PC-3 (cell line): ENCODE data around the gene PDZD2. TPM values are rescaled to one million over a fixed set of nuclear protein-coding genes. Genes with fewer than 3 reads are reported as not detected.

ENCODE experiments used
- ATAC-seq: fragments of 200-7000 bp; cut with Tn5 transposase; 2 replicates; pipeline ENCODE4 v1.9.1; 2020; ENCODE audit warnings: mild to moderate bottlenecking, moderate library complexity
- BruUV-seq: library from RNA; stranded (reverse); fragments of 400-500 nt; replicated peaks from 2 replicates; lab custom pipeline; 2021; lab: Mats Ljungman, UMichigan
- CTCF ChIA-PET: fragments of 300-600 bp; sonication (Branson Sonifier 250); formaldehyde crosslinking; loops from one replicate; lab custom pipeline; 2022; ENCODE audit warnings: antibody characterized with exemption; lab: Charles Lee
- POLR2A ChIA-PET: fragments of 300-600 bp; sonication (Branson Sonifier 250); formaldehyde crosslinking; loops from one replicate; lab custom pipeline; 2022; ENCODE audit warnings: antibody characterized with exemption; ENCODE audit not compliant: unreplicated experiment; lab: Charles Lee
- DNase-seq: peaks from one replicate; pipeline ENCODE4 v3.0.0-alpha.2; 2015
- H2AFZ ChIP-seq: fragments of 300-600 bp; sonication (generic); 2 replicates; pipeline ENCODE4 v1.6.0; 2016; ENCODE audit warnings: antibody characterized with exemption, low read length
- H3F3A ChIP-seq: fragments of 300-600 bp; sonication (generic); one replicate; pipeline ENCODE4 v1.6.0; 2017; ENCODE audit warnings: antibody characterized with exemption, low read length, control low read depth, mild to moderate bottlenecking; ENCODE audit not compliant: unreplicated experiment
- H3K27ac ChIP-seq: fragments of 300-600 bp; sonication (generic); 2 replicates; pipeline ENCODE4 v1.5.1; 2016; ENCODE audit warnings: mild to moderate bottlenecking, low read length
- H3K27me3 ChIP-seq: fragments of 300-600 bp; sonication (generic); 2 replicates; pipeline ENCODE4 v1.6.1; 2016; ENCODE audit warnings: low read length, mixed read lengths
- H3K36me3 ChIP-seq: fragments of 300-600 bp; sonication (generic); 2 replicates; pipeline ENCODE4 v1.6.1; 2016; ENCODE audit warnings: low read depth, mixed run types, low read length, mixed read lengths
- H3K4me1 ChIP-seq: fragments of 300-600 bp; sonication (generic); 2 replicates; pipeline ENCODE4 v1.5.1; 2016; ENCODE audit warnings: low read length; ENCODE audit not compliant: insufficient read depth
- H3K4me2 ChIP-seq: fragments of 300-600 bp; sonication (generic); 2 replicates; pipeline ENCODE4 v1.6.0; 2016; ENCODE audit warnings: low read length
- H3K4me3 ChIP-seq: fragments of 300-600 bp; sonication (generic); 2 replicates; pipeline ENCODE4 v1.5.1; 2016; ENCODE audit warnings: mild to moderate bottlenecking, low read length, mixed read lengths
- H3K79me2 ChIP-seq: fragments of 300-600 bp; sonication (generic); 2 replicates; pipeline ENCODE4 v1.6.1; 2017; ENCODE audit warnings: low read length, mixed read lengths
- H3K9ac ChIP-seq: fragments of 300-600 bp; sonication (generic); 2 replicates; pipeline ENCODE4 v1.6.0; 2016; ENCODE audit warnings: mild to moderate bottlenecking, low read length
- H3K9me2 ChIP-seq: fragments of 300-600 bp; sonication (generic); replicated peaks from 2 replicates; pipeline ENCODE4 v1.6.1; 2016; ENCODE audit warnings: mixed run types, low read length, mixed read lengths
- H3K9me3 ChIP-seq: fragments of 300-600 bp; sonication (generic); 2 replicates; pipeline ENCODE4 v1.6.1; 2016; ENCODE audit warnings: low read length, mixed read lengths
- H4K20me1 ChIP-seq: fragments of 300-600 bp; sonication (generic); 2 replicates; pipeline ENCODE4 v1.6.1; 2016; ENCODE audit warnings: low read length, mixed read lengths
- CTCF ChIP-seq: fragments of 300-600 bp; sonication (generic); conservative IDR thresholded peaks from 2 replicates; pipeline ENCODE4 v1.5.1; 2017; ENCODE audit warnings: antibody characterized with exemption, low read depth, mild to moderate bottlenecking, low read length
- EZH2 ChIP-seq: fragments of 300-600 bp; sonication (generic); IDR thresholded peaks from one replicate; pipeline ENCODE4 v1.6.1; 2017; ENCODE audit warnings: antibody characterized with exemption, mild to moderate bottlenecking, low read length; ENCODE audit not compliant: unreplicated experiment
- EZH2phosphoT487 ChIP-seq: fragments of 300-600 bp; sonication (generic); IDR thresholded peaks from 2 replicates; pipeline ENCODE4 v1.6.1; 2018; ENCODE audit warnings: mild to moderate bottlenecking, antibody characterized with exemption, low read length, borderline replicate concordance
- intact Hi-C: fragments of 100-400 bp; cut with micrococcal nuclease; formaldehyde crosslinking; loops from 2 replicates; pipeline ENCODE4 v1.9.0; 2023
- total RNA-seq: library from RNA; depleted of rRNA; stranded (reverse); fragments of >200 nt; gene quantifications from 2 replicates; pipeline ENCODE4 v1.2.3, GENCODE V29; 2014

PDZD2 gene
- total RNA-seq, 1 experiment from 2014 or later: 2.0 TPM

DNA sequence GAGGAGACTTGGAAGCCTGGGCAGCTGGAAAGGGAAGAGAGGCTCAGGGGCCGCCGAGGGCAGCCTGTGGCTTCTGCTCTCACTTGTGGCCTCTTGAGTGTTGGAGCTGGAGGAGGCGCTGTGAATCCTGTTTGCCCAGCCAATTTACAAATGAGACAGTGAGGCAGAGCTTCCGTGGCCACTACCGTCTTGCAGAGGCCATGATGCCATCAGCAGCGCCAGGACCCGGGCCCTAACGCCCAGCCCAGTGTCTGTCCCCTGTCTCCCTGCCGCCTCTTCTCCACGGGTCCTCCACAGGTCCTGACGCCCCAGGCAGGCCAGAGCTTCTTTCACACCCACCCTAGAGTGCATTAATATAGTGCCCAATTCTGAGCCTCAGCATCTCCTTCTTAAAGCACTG is 362.4 kb downstream of the PDZD2 start:
- ChIA-PET CTCF (no interaction called here), POLR2A (no interaction called here)
- H3K4me3 ChIP-seq: no peak overlapping the region
- no peak overlapping the region for H2AFZ ChIP-seq
- no peaks in the 10 kb centered on the region for H3F3A ChIP-seq
- no peaks in the 10 kb centered on the region for H3K36me3 ChIP-seq
- TF ChIP-seq EZH2phosphoT487: no peak
- H3K4me2 ChIP-seq: no peak overlapping the region
- H3K79me2 ChIP-seq: no peaks in the 10 kb centered on the region
- no peaks in the 10 kb centered on the region for H3K9me2 ChIP-seq
- intact Hi-C loops: no loop called here
- BruUV-seq: no TSS peak
- no peak for DNase-seq
- no peak overlapping the region for H3K9ac ChIP-seq
- H3K4me1 ChIP-seq: no peaks in the 10 kb centered on the region
- no peaks in the 10 kb centered on the region for H3K9me3 ChIP-seq
- H3K27me3 ChIP-seq: no peaks in the 10 kb centered on the region
- H4K20me1 ChIP-seq: no peaks in the 10 kb centered on the region
- H3K27ac ChIP-seq: no peak overlapping the region
- ATAC-seq: no peak

- no peak for ATAC-seq
- no peak overlapping the region for H2AFZ ChIP-seq
- no TSS peak for BruUV-seq
- no peaks in the 10 kb centered on the region for H4K20me1 ChIP-seq
- H3K9me3 ChIP-seq: no peaks in the 10 kb centered on the region
- CTCF ChIA-PET: no interaction called here
- no peak for DNase-seq
- H3K4me1 ChIP-seq: no peaks in the 10 kb centered on the region
- H3K36me3 ChIP-seq: no peaks in the 10 kb centered on the region
- H3K9ac ChIP-seq: no peak overlapping the region
- POLR2A ChIA-PET: no interaction called here
- no peaks in the 10 kb centered on the region for H3F3A ChIP-seq
- no peaks in the 10 kb centered on the region for H3K27me3 ChIP-seq
- intact Hi-C loops: no loop called here
- no peaks in the 10 kb centered on the region for H3K79me2 ChIP-seq
- no peak overlapping the region for H3K4me2 ChIP-seq
- no peak overlapping the region for H3K27ac ChIP-seq
- TF ChIP-seq EZH2: no peak
- TF ChIP-seq EZH2phosphoT487: no peak
- TF ChIP-seq CTCF: no peak
- H3K4me3 ChIP-seq: no peak overlapping the region
- H3K9me2 ChIP-seq: no peaks in the 10 kb centered on the region
These were observed 362.8 kb downstream of the PDZD2 start for GRCh38 chr5:32001707-32002106.

- POLR2A ChIA-PET: no interaction called here
- Histone ChIP-seq H3K9ac (no peak overlapping the region), H3K4me3 (no peak overlapping the region)
These were observed 363.8 kb downstream of the PDZD2 start for GRCh38 chr5:32002755-32003154.

More at GRCh38 chr5:32002755-32003154, 363.8 kb downstream of the PDZD2 start:
- Histone ChIP-seq H3K27ac (no peak overlapping the region), H3K9me2 (no peaks in the 10 kb centered on the region), H3K9me3 (no peaks in the 10 kb centered on the region), H2AFZ (no peak overlapping the region), H3K36me3 (no peaks in the 10 kb centered on the region), H3K79me2 (no peaks in the 10 kb centered on the region), H3F3A (no peaks in the 10 kb centered on the region), H4K20me1 (no peaks in the 10 kb centered on the region), H3K4me1 (no peaks in the 10 kb centered on the region), H3K4me2 (no peak overlapping the region), H3K27me3 (no peaks in the 10 kb centered on the region)
- TF ChIP-seq CTCF: no peak
- TF ChIP-seq EZH2phosphoT487: no peak
- no peak for TF ChIP-seq EZH2
- CTCF ChIA-PET: no interaction called here
- DNase-seq (no peak), ATAC-seq (no peak)
- intact Hi-C loops: no loop called here
- no TSS peak for BruUV-seq
